SK-N-MC (cell line): ENCODE data around the gene AP5B1.

Source experiments
- EZH2 ChIP-seq: fragments of 200-600 bp; sonication (generic); IDR thresholded peaks from one replicate; pipeline ENCODE4 v1.6.1; 2017; ENCODE audit warnings: antibody characterized with exemption
- FOXP2 ChIP-seq: optimal IDR thresholded peaks from 2 replicates; pipeline ENCODE3; 2011; ENCODE audit warnings: mild to moderate bottlenecking, moderate library complexity; ENCODE audit not compliant: insufficient read depth; ENCODE audit errors: extremely low read length, control extremely low read depth
- POLR2AphosphoS5 ChIP-seq: IDR thresholded peaks from 2 replicates; pipeline ENCODE4 v1.6.1; 2012; ENCODE audit warnings: mild to moderate bottlenecking, low read depth, low read length, borderline replicate concordance

DNA sequence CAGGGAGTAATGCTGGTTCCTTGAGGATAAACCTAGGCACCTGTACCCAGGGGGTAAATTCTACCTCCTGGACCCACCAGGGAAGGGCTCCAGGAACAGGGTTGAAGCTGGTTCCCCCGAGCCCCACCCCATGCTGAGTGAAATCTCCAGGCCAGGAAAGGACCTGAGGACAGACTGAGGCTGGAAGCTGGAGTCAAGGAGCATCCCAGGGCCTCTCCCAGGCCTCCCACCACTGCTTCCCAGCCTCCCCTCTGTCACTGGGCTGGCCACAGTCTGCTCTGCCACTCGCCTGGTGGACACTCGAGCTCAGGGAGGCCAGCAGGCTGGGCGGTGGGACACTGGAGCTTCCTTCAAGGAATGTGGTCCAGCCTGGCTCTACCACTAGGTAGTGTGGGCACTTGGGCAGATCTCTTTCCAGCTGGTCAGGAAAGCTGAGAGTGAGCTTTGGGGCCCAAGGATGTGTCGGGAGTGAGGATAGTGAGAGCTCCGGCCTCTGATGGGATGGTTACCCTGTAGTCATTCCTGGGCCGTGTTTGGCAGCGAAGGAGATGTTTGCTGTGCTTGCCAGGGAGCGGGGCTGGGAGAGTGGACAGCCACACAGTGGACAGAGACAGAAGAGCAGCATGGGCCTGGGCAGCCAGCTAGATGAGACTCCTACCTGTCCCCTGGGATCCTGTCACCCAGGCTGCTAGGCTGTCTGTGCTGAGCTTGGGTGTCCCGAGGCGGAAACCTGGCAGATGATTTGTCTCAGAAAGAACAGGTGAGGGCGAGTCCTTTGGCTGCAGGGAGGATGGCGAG is 9.5 kb upstream of the AP5B1 start:
- TF ChIP-seq EZH2 (no peak), POLR2AphosphoS5 (no peak), FOXP2 (no peak)
